ENCODE data around the gene DSCAM.

The DSCAM gene

DNA sequence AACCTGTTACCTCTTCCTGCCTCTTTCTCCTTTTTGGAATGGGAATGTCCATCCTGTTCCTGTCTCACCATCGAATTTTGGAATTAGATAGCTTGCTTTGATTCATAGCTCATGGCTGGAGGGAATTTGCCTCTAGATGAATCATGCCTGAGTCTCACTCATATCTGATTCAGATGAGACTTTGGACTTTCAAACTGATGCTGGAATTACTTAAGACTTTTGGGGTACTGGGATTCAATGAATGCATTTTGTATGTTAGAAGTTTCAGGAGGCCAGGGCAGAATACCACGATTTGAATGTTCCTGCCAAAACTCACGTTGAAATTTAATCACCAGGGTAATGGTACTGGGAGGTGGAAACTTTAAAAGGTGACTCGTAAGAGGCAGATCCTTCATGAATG, 132.4 kb downstream of the DSCAM start:
- DNase-seq (ENCODE audit: low read depth), result no peak

DNA sequence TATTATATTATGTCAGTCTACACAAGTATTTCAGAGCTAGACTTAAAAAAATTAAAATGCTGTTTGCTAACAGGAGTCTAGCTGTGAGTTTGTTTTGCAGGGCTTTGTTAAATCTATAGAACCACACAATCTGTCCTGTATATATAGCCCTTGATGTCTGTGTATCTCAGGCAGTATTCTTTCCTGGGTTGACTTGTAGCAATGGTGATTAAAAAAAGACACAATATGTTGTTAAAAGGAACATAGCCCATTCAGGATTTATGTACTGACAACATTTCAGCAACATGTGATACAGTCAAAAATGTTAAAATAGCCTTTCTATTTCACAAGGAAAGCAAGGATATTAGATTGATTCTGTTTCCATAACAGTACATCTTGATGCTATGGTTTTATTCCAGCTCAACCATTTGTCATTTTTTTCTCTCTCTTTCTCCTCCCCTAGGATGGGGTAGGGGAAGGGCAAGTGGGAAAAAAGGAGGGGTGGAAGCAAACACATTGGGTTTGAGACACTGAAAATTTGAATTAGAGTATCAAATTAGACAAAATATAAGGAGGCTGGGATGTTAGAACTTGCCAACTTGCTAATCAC, 139.2 kb downstream of the DSCAM start:
- H3K4me3 ChIP-seq (ENCODE audit: low read length), result no peak overlapping the region
- TF ChIP-seq, protein P1, sequence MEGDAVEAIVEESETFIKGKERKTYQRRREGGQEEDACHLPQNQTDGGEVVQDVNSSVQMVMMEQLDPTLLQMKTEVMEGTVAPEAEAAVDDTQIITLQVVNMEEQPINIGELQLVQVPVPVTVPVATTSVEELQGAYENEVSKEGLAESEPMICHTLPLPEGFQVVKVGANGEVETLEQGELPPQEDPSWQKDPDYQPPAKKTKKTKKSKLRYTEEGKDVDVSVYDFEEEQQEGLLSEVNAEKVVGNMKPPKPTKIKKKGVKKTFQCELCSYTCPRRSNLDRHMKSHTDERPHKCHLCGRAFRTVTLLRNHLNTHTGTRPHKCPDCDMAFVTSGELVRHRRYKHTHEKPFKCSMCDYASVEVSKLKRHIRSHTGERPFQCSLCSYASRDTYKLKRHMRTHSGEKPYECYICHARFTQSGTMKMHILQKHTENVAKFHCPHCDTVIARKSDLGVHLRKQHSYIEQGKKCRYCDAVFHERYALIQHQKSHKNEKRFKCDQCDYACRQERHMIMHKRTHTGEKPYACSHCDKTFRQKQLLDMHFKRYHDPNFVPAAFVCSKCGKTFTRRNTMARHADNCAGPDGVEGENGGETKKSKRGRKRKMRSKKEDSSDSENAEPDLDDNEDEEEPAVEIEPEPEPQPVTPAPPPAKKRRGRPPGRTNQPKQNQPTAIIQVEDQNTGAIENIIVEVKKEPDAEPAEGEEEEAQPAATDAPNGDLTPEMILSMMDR (conservative IDR thresholded peaks at IDR 0.05; ENCODE audit: low read length), result no peak
- DNase-seq (ENCODE audit: low read depth), result no peak

More for the DNA sequence above, 132.4 kb downstream of the DSCAM start:
- H3K4me3 ChIP-seq (ENCODE audit: low read length), result no peak overlapping the region
- TF ChIP-seq, protein P1 (conservative IDR thresholded peaks at IDR 0.05; ENCODE audit: low read length), result no peak

DNA sequence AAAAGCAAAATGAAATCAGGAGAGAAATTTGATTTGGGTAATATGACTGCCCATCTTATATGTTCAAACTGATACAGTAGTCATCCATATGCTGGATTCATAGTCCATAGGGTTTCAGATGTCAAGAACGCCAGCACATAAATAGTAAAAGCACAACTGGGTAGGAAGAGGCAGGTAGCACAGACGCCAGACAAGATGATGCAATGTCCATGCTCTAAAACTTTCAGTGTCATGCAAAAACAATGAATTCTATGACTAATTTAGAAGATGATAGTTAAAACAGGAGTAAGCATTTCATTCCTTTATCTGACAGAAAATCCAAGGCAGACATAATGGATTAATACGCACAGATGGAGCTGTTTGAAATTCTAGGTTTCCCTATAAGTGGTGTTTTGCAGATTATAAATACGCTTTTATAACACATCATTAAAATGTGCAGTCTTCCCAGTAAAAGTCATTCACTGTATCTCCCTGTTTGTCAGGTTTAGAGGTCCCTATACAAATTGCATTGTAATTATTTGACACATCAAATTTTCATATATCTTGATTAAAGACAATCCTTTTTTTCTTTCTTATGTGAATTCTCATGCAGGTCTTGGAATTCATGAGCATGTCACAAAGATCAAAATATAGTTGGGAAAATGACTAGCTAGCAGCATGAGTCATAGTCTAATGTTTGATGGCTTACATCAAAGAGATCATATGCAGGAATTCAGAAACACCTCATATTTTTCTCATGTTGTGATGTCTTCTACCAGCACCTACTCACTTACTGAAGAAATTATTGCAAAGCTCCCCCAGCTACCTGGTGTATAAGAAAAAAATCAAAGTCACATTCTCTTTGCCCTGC, 139.9 kb downstream of the DSCAM start:
- TF ChIP-seq, protein P1 (conservative IDR thresholded peaks at IDR 0.05; ENCODE audit: low read length), result no peak
- DNase-seq (ENCODE audit: low read depth), result no peak
- no peak overlapping the region for H3K4me3 ChIP-seq (ENCODE audit: low read length)

DNA sequence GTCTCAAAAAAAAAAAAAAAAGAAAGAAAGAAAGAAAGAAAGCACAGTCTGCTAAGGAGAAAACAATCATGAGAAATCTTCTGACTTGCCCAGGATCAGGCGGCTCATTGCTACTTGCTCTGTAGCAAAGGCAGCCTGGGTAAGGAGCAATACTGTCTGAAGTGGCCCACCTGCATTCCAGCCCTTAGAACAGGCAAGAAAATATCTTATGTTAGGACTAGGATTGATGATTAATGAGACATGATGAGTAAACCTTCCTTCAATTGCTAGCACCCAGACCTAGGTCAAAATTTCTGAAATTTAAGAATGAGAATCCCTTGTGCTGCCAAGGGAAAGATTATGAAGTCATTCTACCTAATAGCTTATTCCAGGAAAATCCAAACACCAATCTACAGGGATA, 140.8 kb downstream of the DSCAM start:
- DNase-seq (ENCODE audit: low read depth), result no peak
- TF ChIP-seq, protein P1 (conservative IDR thresholded peaks at IDR 0.05; ENCODE audit: low read length), result no peak
- no peak overlapping the region for H3K4me3 ChIP-seq (ENCODE audit: low read length)

- DNase-seq (ENCODE audit: low read depth), result no peak
- no peak overlapping the region for H3K4me3 ChIP-seq (ENCODE audit: low read length)
- TF ChIP-seq, protein P1 (conservative IDR thresholded peaks at IDR 0.05; ENCODE audit: low read length), result no peak
Measured at GRCh38 chr21:40704141-40704540, 142.8 kb downstream of the DSCAM start.

DNA sequence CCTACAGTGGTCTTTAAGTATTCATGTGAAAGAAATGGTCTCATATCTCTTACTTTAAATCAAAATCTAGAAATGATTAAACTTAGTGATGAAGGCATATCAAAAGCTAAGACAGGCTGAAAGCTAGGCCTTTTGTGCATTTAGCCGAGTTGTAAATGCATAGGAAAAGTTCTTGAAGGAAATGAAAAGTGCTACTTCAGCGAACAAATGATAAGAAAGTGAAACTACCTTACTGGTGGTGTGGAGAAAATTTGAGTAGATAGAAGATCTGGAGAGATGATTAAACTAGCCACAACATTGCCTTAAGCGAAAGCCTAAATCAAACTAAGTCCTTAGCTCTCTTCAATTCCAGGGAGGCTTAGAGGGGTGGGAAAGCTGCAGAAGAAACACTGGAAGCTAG, 147.6 kb downstream of the DSCAM start:
- DNase-seq (ENCODE audit: low read depth), result no peak
- TF ChIP-seq, protein P1 (conservative IDR thresholded peaks at IDR 0.05; ENCODE audit: low read length), result no peak
- no peak overlapping the region for H3K4me3 ChIP-seq (ENCODE audit: low read length)

- TF ChIP-seq, protein P1 (conservative IDR thresholded peaks at IDR 0.05; ENCODE audit: low read length), result no peak
- DNase-seq (ENCODE audit: low read depth), result no peak
- no peak overlapping the region for H3K4me3 ChIP-seq (ENCODE audit: low read length)
Measured at GRCh38 chr21:40696246-40696645, 150.7 kb downstream of the DSCAM start.

Data from AG10803 (cell line).